IMR-90 (cell line): ENCODE results near the gene SRRM4. TPM values are rescaled to one million over a fixed set of nuclear protein-coding genes. Genes with fewer than 3 reads are reported as not detected.

Experiments used
- ATAC-seq: fragments of 200-7000 bp; cut with Tn5 transposase; 2 replicates; pipeline ENCODE4 v1.9.1; 2020; ENCODE audit warnings: low read depth, mild to moderate bottlenecking, moderate library complexity
- BruUV-seq: library from RNA; stranded (reverse); fragments of 400-500 nt; replicated peaks from 2 replicates; lab custom pipeline; 2021; lab: Mats Ljungman, UMichigan
- CTCF ChIA-PET: fragments of 300-600 bp; formaldehyde crosslinking; extraction: SDS; loops from one replicate; lab custom pipeline; 2021; ENCODE audit warnings: antibody characterized with exemption; lab: Yijun Ruan, JAX
- POLR2A ChIA-PET: fragments of 300-600 bp; sonication (Branson Sonifier 250); formaldehyde crosslinking; loops from one replicate; lab custom pipeline; 2022; ENCODE audit warnings: antibody characterized with exemption; ENCODE audit not compliant: unreplicated experiment; lab: Charles Lee
- DNase-seq: peaks from one replicate; pipeline ENCODE4 v3.0.0; 2013
- H2AFZ ChIP-seq: replicated peaks from 2 replicates; pipeline ENCODE3; 2013; ENCODE audit warnings: low read length, mild to moderate bottlenecking; ENCODE audit not compliant: poor library complexity
- H2AK5ac ChIP-seq: 2 replicates; pipeline ENCODE4 v1.6.1; 2013; ENCODE audit warnings: low read depth, low read length, inconsistent platforms
- H2AK9ac ChIP-seq: replicated peaks from 2 replicates; pipeline ENCODE3; 2013; ENCODE audit warnings: mild to moderate bottlenecking, low read depth, low read length, moderate library complexity; ENCODE audit not compliant: poor library complexity
- H2BK120ac ChIP-seq: 2 replicates; pipeline ENCODE4 v1.6.1; 2013; ENCODE audit warnings: low read depth, low read length, inconsistent platforms
- H2BK15ac ChIP-seq: 3 replicates; pipeline ENCODE4 v1.6.1; 2013; ENCODE audit warnings: low read depth, low read length, inconsistent platforms
- H2BK20ac ChIP-seq: 2 replicates; pipeline ENCODE4 v1.6.1; 2013; ENCODE audit warnings: low read depth, mild to moderate bottlenecking, inconsistent platforms, low read length, moderate library complexity
- H2BK5ac ChIP-seq: 2 replicates; pipeline ENCODE4 v1.6.1; 2013; ENCODE audit warnings: mild to moderate bottlenecking, low read depth, low read length, inconsistent platforms; ENCODE audit not compliant: poor library complexity, severe bottlenecking
- H3K14ac ChIP-seq: replicated peaks from 2 replicates; pipeline ENCODE4 v1.6.1; 2013; ENCODE audit warnings: low read depth, low read length, inconsistent platforms
- H3K18ac ChIP-seq: 2 replicates; pipeline ENCODE4 v1.6.1; 2013; ENCODE audit warnings: low read depth, low read length, control low read depth
- H3K23ac ChIP-seq: 2 replicates; pipeline ENCODE4 v1.6.1; 2013; ENCODE audit warnings: low read depth, low read length, inconsistent platforms
- H3K27ac ChIP-seq: 2 replicates; pipeline ENCODE4 v1.5.1; 2013; ENCODE audit warnings: mild to moderate bottlenecking, control low read depth, low read length; ENCODE audit not compliant: insufficient read depth
- H3K27me3 ChIP-seq: 2 replicates; pipeline ENCODE4 v1.6.1; 2013; ENCODE audit warnings: low read length; ENCODE audit not compliant: control insufficient read depth, insufficient read depth
- H3K36me3 ChIP-seq: 2 replicates; pipeline ENCODE4 v1.6.1; 2013; ENCODE audit warnings: low read length, mixed read lengths; ENCODE audit not compliant: control insufficient read depth, insufficient read depth
- H3K4ac ChIP-seq: 2 replicates; pipeline ENCODE4 v1.6.1; 2013; ENCODE audit warnings: low read depth, low read length, inconsistent platforms
- H3K4me1 ChIP-seq: 2 replicates; pipeline ENCODE4 v1.6.1; 2013; ENCODE audit warnings: low read length, mixed read lengths; ENCODE audit not compliant: control insufficient read depth, insufficient read depth
- H3K4me2 ChIP-seq: 2 replicates; pipeline ENCODE4 v1.6.1; 2013; ENCODE audit warnings: low read depth, mild to moderate bottlenecking, control low read depth, low read length, moderate library complexity
- H3K4me3 ChIP-seq: 2 replicates; pipeline ENCODE4 v1.5.1; 2013; ENCODE audit warnings: low read depth, mild to moderate bottlenecking, control low read depth, low read length, moderate library complexity; ENCODE audit not compliant: insufficient read depth
- H3K56ac ChIP-seq: 2 replicates; pipeline ENCODE4 v1.6.1; 2013; ENCODE audit warnings: low read length, inconsistent platforms; ENCODE audit not compliant: insufficient read depth; ENCODE audit errors: extremely low read depth
- H3K79me1 ChIP-seq, 2 experiments: 2 replicates each; pipeline ENCODE4 v1.6.1; 2013; ENCODE audit warnings: low read length in 2 of 2, inconsistent platforms in 1 of 2, low read depth in 1 of 2
- H3K9ac ChIP-seq: 2 replicates; pipeline ENCODE4 v1.6.1; 2013; ENCODE audit warnings: low read depth, low read length, control low read depth
- H3K9me1 ChIP-seq: 2 replicates; pipeline ENCODE4 v1.6.1; 2013; ENCODE audit warnings: low read length, inconsistent platforms; ENCODE audit not compliant: insufficient read depth
- H3K9me3 ChIP-seq: 2 replicates; pipeline ENCODE4 v1.6.1; 2013; ENCODE audit warnings: low read length; ENCODE audit not compliant: control insufficient read depth, insufficient read depth
- H4K20me1 ChIP-seq: 2 replicates; pipeline ENCODE4 v1.6.1; 2013; ENCODE audit warnings: low read length, inconsistent platforms; ENCODE audit not compliant: insufficient read depth
- H4K5ac ChIP-seq: 2 replicates; pipeline ENCODE4 v1.6.1; 2013; ENCODE audit warnings: mild to moderate bottlenecking, low read depth, low read length, control low read depth
- H4K8ac ChIP-seq, 2 experiments: 2 replicates each; pipeline ENCODE4 v1.6.1; 2013; ENCODE audit warnings: low read depth in 2 of 2, low read length in 2 of 2, control low read depth in 1 of 2, inconsistent platforms in 1 of 2
- H4K91ac ChIP-seq: 2 replicates; pipeline ENCODE4 v1.6.1; 2013; ENCODE audit warnings: low read depth, low read length, inconsistent platforms; ENCODE audit not compliant: insufficient read depth
- BHLHE40 ChIP-seq: fragments of 150-350 bp; IDR thresholded peaks from 2 replicates; pipeline ENCODE4 v1.6.1; 2016; ENCODE audit warnings: mild to moderate bottlenecking, low read depth, low read length
- CEBPB ChIP-seq: IDR thresholded peaks from 2 replicates; pipeline ENCODE4 v1.6.1; 2012; ENCODE audit warnings: low read depth, low read length, improper control_type of control experiment
- CHD1 ChIP-seq: IDR thresholded peaks from 2 replicates; pipeline ENCODE4 v1.6.1; 2012; ENCODE audit warnings: low read depth, low read length, improper control_type of control experiment
- FOS ChIP-seq: fragments of 150-350 bp; IDR thresholded peaks from 2 replicates; pipeline ENCODE4 v1.6.1; 2016; ENCODE audit warnings: low read depth, low read length
- MAFK ChIP-seq: IDR thresholded peaks from 2 replicates; pipeline ENCODE4 v1.6.1; 2012; ENCODE audit warnings: low read depth, low read length, improper control_type of control experiment
- MAZ ChIP-seq: IDR thresholded peaks from 2 replicates; pipeline ENCODE4 v1.6.1; 2012; ENCODE audit warnings: low read depth, mild to moderate bottlenecking, low read length, improper control_type of control experiment, moderate library complexity, borderline replicate concordance
- MXI1 ChIP-seq: IDR thresholded peaks from 2 replicates; pipeline ENCODE4 v1.6.1; 2012; ENCODE audit warnings: low read depth, mild to moderate bottlenecking, low read length, moderate library complexity, borderline replicate concordance
- NFE2L2 ChIP-seq: fragments of 150-350 bp; IDR thresholded peaks from 2 replicates; pipeline ENCODE4 v1.6.1; 2016; ENCODE audit warnings: low read depth, mild to moderate bottlenecking, low read length
- POLR2A ChIP-seq: IDR thresholded peaks from 2 replicates; pipeline ENCODE4 v1.6.1; 2012; ENCODE audit warnings: mild to moderate bottlenecking, low read depth, low read length
- RAD21 ChIP-seq: IDR thresholded peaks from 2 replicates; pipeline ENCODE4 v1.6.1; 2012; ENCODE audit warnings: low read length, improper control_type of control experiment
- RCOR1 ChIP-seq: IDR thresholded peaks from 2 replicates; pipeline ENCODE4 v1.6.1; 2012; ENCODE audit warnings: mild to moderate bottlenecking, low read length, improper control_type of control experiment; ENCODE audit not compliant: insufficient replicate concordance
- RFX5 ChIP-seq: IDR thresholded peaks from 2 replicates; pipeline ENCODE4 v1.8.0; 2012; ENCODE audit warnings: low read depth, mild to moderate bottlenecking, low read length, moderate library complexity
- SMC3 ChIP-seq: fragments of 150-350 bp; IDR thresholded peaks from 2 replicates; pipeline ENCODE4 v1.6.1; 2016; ENCODE audit warnings: low read depth, mild to moderate bottlenecking, antibody characterized with exemption, low read length, moderate library complexity
- USF2 ChIP-seq: fragments of 150-350 bp; IDR thresholded peaks from 2 replicates; pipeline ENCODE4 v1.6.1; 2017; ENCODE audit warnings: mild to moderate bottlenecking, antibody characterized with exemption, low read length, low read depth
- WGBS, 2 experiments: methylation state at CpG; one replicate each; pipeline versions ENCODE4 v1.1.5 to v1.1.7; 2013; ENCODE audit warnings: missing lambda C conversion rate in 2 of 2; ENCODE audit not compliant: insufficient read length in 1 of 2; ENCODE audit errors: extremely low coverage in 2 of 2; 5-methylcytosine and 5-hydroxymethylcytosine counted together
- dilution Hi-C: fragments of 300-500 bp; cut with HindIII; formaldehyde crosslinking; loops from one replicate; pipeline ENCODE4 v1.14.3; 2018; ENCODE audit warnings: low sequenced_read_pairs; ENCODE audit not compliant: unreplicated experiment
- in situ Hi-C: fragments of 300-500 bp; cut with MboI; formaldehyde crosslinking; loops from 3 replicates; pipeline ENCODE4 v1.14.3; 2019; ENCODE audit warnings: low sequenced_read_pairs, inconsistent platforms, mixed read lengths
- intact Hi-C: fragments of 100-400 bp; cut with micrococcal nuclease; formaldehyde crosslinking; loops from 2 replicates; pipeline ENCODE4 v1.10.0; 2022
- polyA plus RNA-seq, 3 experiments: library from polyadenylated mRNA; depleted of rRNA; stranded (reverse); fragments of >200 nt; gene quantifications; 2 replicates each; pipeline ENCODE4 v1.2.3, GENCODE V29; 2012; ENCODE audit warnings: low replicate concordance in 1 of 3
- total RNA-seq: library from RNA; depleted of rRNA; stranded (reverse); fragments of >200 nt; gene quantifications from 2 replicates; pipeline ENCODE4 v1.2.3, GENCODE V29; 2012
- TF ChIP-seq, protein P1 (sequence below): conservative IDR thresholded peaks from 2 replicates; pipeline ENCODE4 v1.5.1; 2012; ENCODE audit warnings: mild to moderate bottlenecking, low read depth, low read length, improper control_type of control experiment
- TF ChIP-seq, protein P2 (sequence below): fragments of 150-350 bp; IDR thresholded peaks from 2 replicates; pipeline ENCODE4 v1.6.1; 2016; ENCODE audit warnings: low read depth, mild to moderate bottlenecking, low read length, moderate library complexity, borderline replicate concordance

SRRM4 gene
- total and polyA plus RNA-seq, 2 of the 4 experiments (the other 2 are of a cell fraction): not detected

GRCh38 chr12:119079530-119079929 is 98.2 kb downstream of the SRRM4 start:
- Histone ChIP-seq H3K4me1 (no peaks in the 10 kb centered on the region), H3K9ac (no peak overlapping the region), H2BK15ac (no peak overlapping the region), H3K27me3 (no peaks in the 10 kb centered on the region), H3K4me2 (no peak overlapping the region), H4K5ac (no peak overlapping the region), H2AK9ac (no peak overlapping the region), H3K4ac (no peak overlapping the region), H3K56ac (no peak overlapping the region), H3K36me3 (no peaks in the 10 kb centered on the region), H2BK120ac (no peak overlapping the region), H4K91ac (no peak overlapping the region), H3K4me3 (no peak overlapping the region), H3K79me1 (no peaks in the 10 kb centered on the region), H2BK20ac (no peak overlapping the region), H3K9me1 (no peaks in the 10 kb centered on the region), H3K14ac (no peak overlapping the region), H2AFZ (no peak overlapping the region), H3K9me3 (peaks cover 20% of the 10 kb centered on the region), H2BK5ac (no peak overlapping the region), H4K20me1 (no peaks in the 10 kb centered on the region), H2AK5ac (no peak overlapping the region), H3K18ac (no peak overlapping the region), H4K8ac (no peak overlapping the region), H3K27ac (no peak overlapping the region), H3K23ac (no peak overlapping the region)
- POLR2A ChIA-PET: no interaction called here
- ATAC-seq (no peak), DNase-seq (no peak)
- WGBS, 2 experiments: no CpG with 5 or more reads among the region's 8 CpGs
- intact Hi-C loops: no loop called here
- dilution Hi-C loops: no loop called here
- no TSS peak for BruUV-seq
- CTCF ChIA-PET: no interaction called here
- in situ Hi-C loops: no loop called here
- TF ChIP-seq RAD21 (no peak), RFX5 (no peak), FOS (no peak), BHLHE40 (no peak), NFE2L2 (no peak), USF2 (no peak), SMC3 (no peak), RCOR1 (no peak), CEBPB (no peak), MXI1 (no peak), MAFK (no peak), CHD1 (no peak), MAZ (no peak), POLR2A (no peak)
- TF ChIP-seq, protein P1, sequence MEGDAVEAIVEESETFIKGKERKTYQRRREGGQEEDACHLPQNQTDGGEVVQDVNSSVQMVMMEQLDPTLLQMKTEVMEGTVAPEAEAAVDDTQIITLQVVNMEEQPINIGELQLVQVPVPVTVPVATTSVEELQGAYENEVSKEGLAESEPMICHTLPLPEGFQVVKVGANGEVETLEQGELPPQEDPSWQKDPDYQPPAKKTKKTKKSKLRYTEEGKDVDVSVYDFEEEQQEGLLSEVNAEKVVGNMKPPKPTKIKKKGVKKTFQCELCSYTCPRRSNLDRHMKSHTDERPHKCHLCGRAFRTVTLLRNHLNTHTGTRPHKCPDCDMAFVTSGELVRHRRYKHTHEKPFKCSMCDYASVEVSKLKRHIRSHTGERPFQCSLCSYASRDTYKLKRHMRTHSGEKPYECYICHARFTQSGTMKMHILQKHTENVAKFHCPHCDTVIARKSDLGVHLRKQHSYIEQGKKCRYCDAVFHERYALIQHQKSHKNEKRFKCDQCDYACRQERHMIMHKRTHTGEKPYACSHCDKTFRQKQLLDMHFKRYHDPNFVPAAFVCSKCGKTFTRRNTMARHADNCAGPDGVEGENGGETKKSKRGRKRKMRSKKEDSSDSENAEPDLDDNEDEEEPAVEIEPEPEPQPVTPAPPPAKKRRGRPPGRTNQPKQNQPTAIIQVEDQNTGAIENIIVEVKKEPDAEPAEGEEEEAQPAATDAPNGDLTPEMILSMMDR: no peak
- TF ChIP-seq, protein P2, sequence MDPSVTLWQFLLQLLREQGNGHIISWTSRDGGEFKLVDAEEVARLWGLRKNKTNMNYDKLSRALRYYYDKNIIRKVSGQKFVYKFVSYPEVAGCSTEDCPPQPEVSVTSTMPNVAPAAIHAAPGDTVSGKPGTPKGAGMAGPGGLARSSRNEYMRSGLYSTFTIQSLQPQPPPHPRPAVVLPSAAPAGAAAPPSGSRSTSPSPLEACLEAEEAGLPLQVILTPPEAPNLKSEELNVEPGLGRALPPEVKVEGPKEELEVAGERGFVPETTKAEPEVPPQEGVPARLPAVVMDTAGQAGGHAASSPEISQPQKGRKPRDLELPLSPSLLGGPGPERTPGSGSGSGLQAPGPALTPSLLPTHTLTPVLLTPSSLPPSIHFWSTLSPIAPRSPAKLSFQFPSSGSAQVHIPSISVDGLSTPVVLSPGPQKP: no peak
